Nephron (organoid): ENCODE data around the gene SLAMF7.
A peak's percentile ranks its signal among the peaks of the same experiment; 100 is the strongest.
"Not testable (repeated sequence)": the region's sequence is repeated elsewhere in the genome, so short reads cannot be mapped to it uniquely, and the experiment has no call there.

Experiments
- H3K27ac Mint-ChIP-seq, 3 experiments: 2 replicates each; pipeline ENCODE4 v1.8.0; 2020; ENCODE audit warnings: mixed read lengths in 3 of 3, mild to moderate bottlenecking in 2 of 3, moderate library complexity in 1 of 3
- H3K27me3 Mint-ChIP-seq: 2 replicates; pipeline ENCODE4 v1.8.0; 2021; ENCODE audit warnings: low read depth, mild to moderate bottlenecking, moderate library complexity, mixed read lengths
- H3K36me3 Mint-ChIP-seq: 2 replicates; pipeline ENCODE4 v1.8.0; 2020; ENCODE audit warnings: low read depth, mixed read lengths
- H3K4me1 Mint-ChIP-seq: 2 replicates; pipeline ENCODE4 v1.8.0; 2020; ENCODE audit warnings: mixed read lengths
- H3K4me3 Mint-ChIP-seq, 3 experiments: 2 replicates each; pipeline ENCODE4 v1.8.0; 2020; ENCODE audit warnings: mild to moderate bottlenecking in 3 of 3, mixed read lengths in 3 of 3, moderate library complexity in 2 of 3
- H3K9me3 Mint-ChIP-seq: 2 replicates; pipeline ENCODE4 v1.8.0; 2020; ENCODE audit warnings: mixed read lengths
- CTCF ChIP-seq, 3 experiments: fragments of 200-600 bp; sonication (generic); IDR thresholded peaks; one replicate each; pipeline ENCODE4 v1.5.0; 2021; ENCODE audit warnings: antibody characterized with exemption in 3 of 3; ENCODE audit not compliant: unreplicated experiment in 3 of 3

Gene SLAMF7

GRCh38 chr1:160779626-160780397 lies 40.8 kb downstream of the SLAMF7 start:
- Mint-ChIP-seq H3K9me3 (no peaks in the 10 kb centered on the region), H3K4me1 (no peaks in the 10 kb centered on the region), H3K4me3 (no peak overlapping the region), H3K27ac (no peak overlapping the region), H3K36me3 (no peaks in the 10 kb centered on the region), H3K27me3 (no peaks in the 10 kb centered on the region)
- TF ChIP-seq CTCF (IDR thresholded peaks at IDR 0.05; ENCODE audit: unreplicated experiment in 3 of 3), result peak in 2 of 3 experiments; percentile 7 to 23

- Mint-ChIP-seq H3K27ac (no peak overlapping the region), H3K4me3 (no peak overlapping the region), H3K9me3 (no peaks in the 10 kb centered on the region), H3K36me3 (no peaks in the 10 kb centered on the region), H3K27me3 (no peaks in the 10 kb centered on the region), H3K4me1 (no peaks in the 10 kb centered on the region)
- TF ChIP-seq CTCF (IDR thresholded peaks at IDR 0.05; ENCODE audit: unreplicated experiment in 3 of 3), result peak in 1 of 3 experiments; percentile 1
Measured at GRCh38 chr1:160780398-160780755, 41.3 kb downstream of the SLAMF7 start.

GRCh38 chr1:160781186-160781766 lies 42.2 kb downstream of the SLAMF7 start:
- Mint-ChIP-seq H3K27me3 (no peaks in the 10 kb centered on the region), H3K36me3 (no peaks in the 10 kb centered on the region), H3K4me3 (no peak overlapping the region), H3K9me3 (no peaks in the 10 kb centered on the region), H3K27ac (peak overlapping the region in 2 of 3 experiments; percentile 20 to 40), H3K4me1 (no peaks in the 10 kb centered on the region)
- TF ChIP-seq CTCF (IDR thresholded peaks at IDR 0.05; ENCODE audit: unreplicated experiment in 3 of 3), result no peak

- no peaks in the 10 kb centered on the region for H3K36me3 Mint-ChIP-seq
- TF ChIP-seq CTCF (IDR thresholded peaks at IDR 0.05; ENCODE audit: unreplicated experiment in 3 of 3), result no peak
- H3K4me3 Mint-ChIP-seq, result no peak overlapping the region
- no peaks in the 10 kb centered on the region for H3K27me3 Mint-ChIP-seq
- H3K9me3 Mint-ChIP-seq, result no peaks in the 10 kb centered on the region
- no peaks in the 10 kb centered on the region for H3K4me1 Mint-ChIP-seq
- no peak overlapping the region for H3K27ac Mint-ChIP-seq
Measured at GRCh38 chr1:160781914-160782689, 43.1 kb downstream of the SLAMF7 start.

GRCh38 chr1:160782988-160783765 lies 44.1 kb downstream of the SLAMF7 start:
- not testable (repeated sequence) for H3K4me3 Mint-ChIP-seq, H3K27me3 Mint-ChIP-seq, H3K4me1 Mint-ChIP-seq, H3K9me3 Mint-ChIP-seq, H3K36me3 Mint-ChIP-seq, H3K27ac Mint-ChIP-seq
